IMR-90 (cell line): ENCODE measurements around the gene NDFIP2. TPM values are rescaled to one million over a fixed set of nuclear protein-coding genes. Genes with fewer than 3 reads are reported as not detected.

ENCODE experiments used
- ATAC-seq: fragments of 200-7000 bp; cut with Tn5 transposase; 2 replicates; pipeline ENCODE4 v1.9.1; 2020; ENCODE audit warnings: low read depth, mild to moderate bottlenecking, moderate library complexity
- BruUV-seq: library from RNA; stranded (reverse); fragments of 400-500 nt; replicated peaks from 2 replicates; lab custom pipeline; 2021; lab: Mats Ljungman, UMichigan
- CTCF ChIA-PET: fragments of 300-600 bp; formaldehyde crosslinking; extraction: SDS; loops from one replicate; lab custom pipeline; 2021; ENCODE audit warnings: antibody characterized with exemption; lab: Yijun Ruan, JAX
- POLR2A ChIA-PET: fragments of 300-600 bp; sonication (Branson Sonifier 250); formaldehyde crosslinking; loops from one replicate; lab custom pipeline; 2022; ENCODE audit warnings: antibody characterized with exemption; ENCODE audit not compliant: unreplicated experiment; lab: Charles Lee
- DNase-seq: peaks from one replicate; pipeline ENCODE4 v3.0.0; 2013
- H2AFZ ChIP-seq: replicated peaks from 2 replicates; pipeline ENCODE3; 2013; ENCODE audit warnings: low read length, mild to moderate bottlenecking; ENCODE audit not compliant: poor library complexity
- H2AK5ac ChIP-seq: 2 replicates; pipeline ENCODE4 v1.6.1; 2013; ENCODE audit warnings: low read depth, low read length, inconsistent platforms
- H2AK9ac ChIP-seq: replicated peaks from 2 replicates; pipeline ENCODE3; 2013; ENCODE audit warnings: mild to moderate bottlenecking, low read depth, low read length, moderate library complexity; ENCODE audit not compliant: poor library complexity
- H2BK120ac ChIP-seq: 2 replicates; pipeline ENCODE4 v1.6.1; 2013; ENCODE audit warnings: low read depth, low read length, inconsistent platforms
- H2BK15ac ChIP-seq: 3 replicates; pipeline ENCODE4 v1.6.1; 2013; ENCODE audit warnings: low read depth, low read length, inconsistent platforms
- H2BK20ac ChIP-seq: 2 replicates; pipeline ENCODE4 v1.6.1; 2013; ENCODE audit warnings: low read depth, mild to moderate bottlenecking, inconsistent platforms, low read length, moderate library complexity
- H2BK5ac ChIP-seq: 2 replicates; pipeline ENCODE4 v1.6.1; 2013; ENCODE audit warnings: mild to moderate bottlenecking, low read depth, low read length, inconsistent platforms; ENCODE audit not compliant: poor library complexity, severe bottlenecking
- H3K14ac ChIP-seq: replicated peaks from 2 replicates; pipeline ENCODE4 v1.6.1; 2013; ENCODE audit warnings: low read depth, low read length, inconsistent platforms
- H3K18ac ChIP-seq: 2 replicates; pipeline ENCODE4 v1.6.1; 2013; ENCODE audit warnings: low read depth, low read length, control low read depth
- H3K23ac ChIP-seq: 2 replicates; pipeline ENCODE4 v1.6.1; 2013; ENCODE audit warnings: low read depth, low read length, inconsistent platforms
- H3K27ac ChIP-seq: 2 replicates; pipeline ENCODE4 v1.5.1; 2013; ENCODE audit warnings: mild to moderate bottlenecking, control low read depth, low read length; ENCODE audit not compliant: insufficient read depth
- H3K27me3 ChIP-seq: 2 replicates; pipeline ENCODE4 v1.6.1; 2013; ENCODE audit warnings: low read length; ENCODE audit not compliant: control insufficient read depth, insufficient read depth
- H3K36me3 ChIP-seq: 2 replicates; pipeline ENCODE4 v1.6.1; 2013; ENCODE audit warnings: low read length, mixed read lengths; ENCODE audit not compliant: control insufficient read depth, insufficient read depth
- H3K4ac ChIP-seq: 2 replicates; pipeline ENCODE4 v1.6.1; 2013; ENCODE audit warnings: low read depth, low read length, inconsistent platforms
- H3K4me1 ChIP-seq: 2 replicates; pipeline ENCODE4 v1.6.1; 2013; ENCODE audit warnings: low read length, mixed read lengths; ENCODE audit not compliant: control insufficient read depth, insufficient read depth
- H3K4me2 ChIP-seq: 2 replicates; pipeline ENCODE4 v1.6.1; 2013; ENCODE audit warnings: low read depth, mild to moderate bottlenecking, control low read depth, low read length, moderate library complexity
- H3K4me3 ChIP-seq: 2 replicates; pipeline ENCODE4 v1.5.1; 2013; ENCODE audit warnings: low read depth, mild to moderate bottlenecking, control low read depth, low read length, moderate library complexity; ENCODE audit not compliant: insufficient read depth
- H3K56ac ChIP-seq: 2 replicates; pipeline ENCODE4 v1.6.1; 2013; ENCODE audit warnings: low read length, inconsistent platforms; ENCODE audit not compliant: insufficient read depth; ENCODE audit errors: extremely low read depth
- H3K79me1 ChIP-seq, 2 experiments: 2 replicates each; pipeline ENCODE4 v1.6.1; 2013; ENCODE audit warnings: low read length in 2 of 2, inconsistent platforms in 1 of 2, low read depth in 1 of 2
- H3K9ac ChIP-seq: 2 replicates; pipeline ENCODE4 v1.6.1; 2013; ENCODE audit warnings: low read depth, low read length, control low read depth
- H3K9me1 ChIP-seq: 2 replicates; pipeline ENCODE4 v1.6.1; 2013; ENCODE audit warnings: low read length, inconsistent platforms; ENCODE audit not compliant: insufficient read depth
- H3K9me3 ChIP-seq: 2 replicates; pipeline ENCODE4 v1.6.1; 2013; ENCODE audit warnings: low read length; ENCODE audit not compliant: control insufficient read depth, insufficient read depth
- H4K20me1 ChIP-seq: 2 replicates; pipeline ENCODE4 v1.6.1; 2013; ENCODE audit warnings: low read length, inconsistent platforms; ENCODE audit not compliant: insufficient read depth
- H4K5ac ChIP-seq: 2 replicates; pipeline ENCODE4 v1.6.1; 2013; ENCODE audit warnings: mild to moderate bottlenecking, low read depth, low read length, control low read depth
- H4K8ac ChIP-seq, 2 experiments: 2 replicates each; pipeline ENCODE4 v1.6.1; 2013; ENCODE audit warnings: low read depth in 2 of 2, low read length in 2 of 2, control low read depth in 1 of 2, inconsistent platforms in 1 of 2
- H4K91ac ChIP-seq: 2 replicates; pipeline ENCODE4 v1.6.1; 2013; ENCODE audit warnings: low read depth, low read length, inconsistent platforms; ENCODE audit not compliant: insufficient read depth
- CEBPB ChIP-seq: IDR thresholded peaks from 2 replicates; pipeline ENCODE4 v1.6.1; 2012; ENCODE audit warnings: low read depth, low read length, improper control_type of control experiment
- CHD1 ChIP-seq: IDR thresholded peaks from 2 replicates; pipeline ENCODE4 v1.6.1; 2012; ENCODE audit warnings: low read depth, low read length, improper control_type of control experiment
- FOS ChIP-seq: fragments of 150-350 bp; IDR thresholded peaks from 2 replicates; pipeline ENCODE4 v1.6.1; 2016; ENCODE audit warnings: low read depth, low read length
- MAFK ChIP-seq: IDR thresholded peaks from 2 replicates; pipeline ENCODE4 v1.6.1; 2012; ENCODE audit warnings: low read depth, low read length, improper control_type of control experiment
- MAZ ChIP-seq: IDR thresholded peaks from 2 replicates; pipeline ENCODE4 v1.6.1; 2012; ENCODE audit warnings: low read depth, mild to moderate bottlenecking, low read length, improper control_type of control experiment, moderate library complexity, borderline replicate concordance
- MXI1 ChIP-seq: IDR thresholded peaks from 2 replicates; pipeline ENCODE4 v1.6.1; 2012; ENCODE audit warnings: low read depth, mild to moderate bottlenecking, low read length, moderate library complexity, borderline replicate concordance
- NFE2L2 ChIP-seq: fragments of 150-350 bp; IDR thresholded peaks from 2 replicates; pipeline ENCODE4 v1.6.1; 2016; ENCODE audit warnings: low read depth, mild to moderate bottlenecking, low read length
- POLR2A ChIP-seq: IDR thresholded peaks from 2 replicates; pipeline ENCODE4 v1.6.1; 2012; ENCODE audit warnings: mild to moderate bottlenecking, low read depth, low read length
- RAD21 ChIP-seq: IDR thresholded peaks from 2 replicates; pipeline ENCODE4 v1.6.1; 2012; ENCODE audit warnings: low read length, improper control_type of control experiment
- RCOR1 ChIP-seq: IDR thresholded peaks from 2 replicates; pipeline ENCODE4 v1.6.1; 2012; ENCODE audit warnings: mild to moderate bottlenecking, low read length, improper control_type of control experiment; ENCODE audit not compliant: insufficient replicate concordance
- RFX5 ChIP-seq: IDR thresholded peaks from 2 replicates; pipeline ENCODE4 v1.8.0; 2012; ENCODE audit warnings: low read depth, mild to moderate bottlenecking, low read length, moderate library complexity
- WGBS, 2 experiments: methylation state at CpG; one replicate each; pipeline versions ENCODE4 v1.1.5 to v1.1.7; 2013; ENCODE audit warnings: missing lambda C conversion rate in 2 of 2; ENCODE audit not compliant: insufficient read length in 1 of 2; ENCODE audit errors: extremely low coverage in 2 of 2; 5-methylcytosine and 5-hydroxymethylcytosine counted together
- dilution Hi-C: fragments of 300-500 bp; cut with HindIII; formaldehyde crosslinking; loops from one replicate; pipeline ENCODE4 v1.14.3; 2018; ENCODE audit warnings: low sequenced_read_pairs; ENCODE audit not compliant: unreplicated experiment
- in situ Hi-C: fragments of 300-500 bp; cut with MboI; formaldehyde crosslinking; loops from 3 replicates; pipeline ENCODE4 v1.14.3; 2019; ENCODE audit warnings: low sequenced_read_pairs, inconsistent platforms, mixed read lengths
- intact Hi-C: fragments of 100-400 bp; cut with micrococcal nuclease; formaldehyde crosslinking; loops from 2 replicates; pipeline ENCODE4 v1.10.0; 2022
- polyA plus RNA-seq, 3 experiments: library from polyadenylated mRNA; depleted of rRNA; stranded (reverse); fragments of >200 nt; gene quantifications; 2 replicates each; pipeline ENCODE4 v1.2.3, GENCODE V29; 2012; ENCODE audit warnings: low replicate concordance in 1 of 3
- total RNA-seq: library from RNA; depleted of rRNA; stranded (reverse); fragments of >200 nt; gene quantifications from 2 replicates; pipeline ENCODE4 v1.2.3, GENCODE V29; 2012
- TF ChIP-seq, protein P1 (sequence below): conservative IDR thresholded peaks from 2 replicates; pipeline ENCODE4 v1.5.1; 2012; ENCODE audit warnings: mild to moderate bottlenecking, low read depth, low read length, improper control_type of control experiment
- TF ChIP-seq, protein P2 (sequence below): fragments of 150-350 bp; IDR thresholded peaks from 2 replicates; pipeline ENCODE4 v1.6.1; 2016; ENCODE audit warnings: low read depth, mild to moderate bottlenecking, low read length, moderate library complexity, borderline replicate concordance
- TF ChIP-seq, protein P3 (sequence below): fragments of 150-350 bp; IDR thresholded peaks from 2 replicates; pipeline ENCODE4 v1.6.1; 2017; ENCODE audit warnings: mild to moderate bottlenecking, antibody characterized with exemption, low read length, low read depth

NDFIP2 gene
- total and polyA plus RNA-seq, 2 of the 4 experiments (the other 2 are of a cell fraction), result 23.8 to 25.8 TPM

DNA sequence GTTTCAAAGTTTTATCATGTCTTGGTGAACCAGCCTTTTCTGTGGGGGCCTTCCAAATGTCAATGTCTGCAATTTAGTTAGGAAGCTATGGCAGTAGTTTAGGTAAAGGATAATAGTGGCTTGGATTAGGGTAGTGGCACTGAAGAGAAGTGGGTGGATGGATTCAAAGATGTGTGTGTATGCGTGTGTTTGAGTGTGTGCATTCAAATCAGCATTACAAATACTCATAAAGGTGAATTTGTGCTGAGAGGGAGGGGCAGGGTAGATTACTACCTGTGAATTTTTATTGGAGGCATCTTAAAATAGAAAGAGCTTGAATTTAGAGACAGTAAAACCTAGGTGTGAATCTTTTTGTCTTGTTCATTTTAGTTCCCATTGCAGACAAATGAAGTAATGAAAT, 16.9 kb downstream of the NDFIP2 start:
- dilution Hi-C loops (no loop called here), in situ Hi-C loops (no loop called here), intact Hi-C loops (no loop called here)
- no peak overlapping the region for H2AFZ ChIP-seq
- CTCF ChIA-PET, result interaction anchor here (0.6 kb wide), 1 partner anchor 1261 kb away, joined by 3 read pairs; no protein-coding TSS in a partner anchor
- no peak overlapping the region for H4K91ac ChIP-seq
- no peak overlapping the region for H3K27ac ChIP-seq
- no peak overlapping the region for H3K18ac ChIP-seq
- no peak overlapping the region for H3K4ac ChIP-seq
- WGBS, 2 experiments, result no CpG with 5 or more reads among the region's 1 CpG
- TF ChIP-seq, protein P1, sequence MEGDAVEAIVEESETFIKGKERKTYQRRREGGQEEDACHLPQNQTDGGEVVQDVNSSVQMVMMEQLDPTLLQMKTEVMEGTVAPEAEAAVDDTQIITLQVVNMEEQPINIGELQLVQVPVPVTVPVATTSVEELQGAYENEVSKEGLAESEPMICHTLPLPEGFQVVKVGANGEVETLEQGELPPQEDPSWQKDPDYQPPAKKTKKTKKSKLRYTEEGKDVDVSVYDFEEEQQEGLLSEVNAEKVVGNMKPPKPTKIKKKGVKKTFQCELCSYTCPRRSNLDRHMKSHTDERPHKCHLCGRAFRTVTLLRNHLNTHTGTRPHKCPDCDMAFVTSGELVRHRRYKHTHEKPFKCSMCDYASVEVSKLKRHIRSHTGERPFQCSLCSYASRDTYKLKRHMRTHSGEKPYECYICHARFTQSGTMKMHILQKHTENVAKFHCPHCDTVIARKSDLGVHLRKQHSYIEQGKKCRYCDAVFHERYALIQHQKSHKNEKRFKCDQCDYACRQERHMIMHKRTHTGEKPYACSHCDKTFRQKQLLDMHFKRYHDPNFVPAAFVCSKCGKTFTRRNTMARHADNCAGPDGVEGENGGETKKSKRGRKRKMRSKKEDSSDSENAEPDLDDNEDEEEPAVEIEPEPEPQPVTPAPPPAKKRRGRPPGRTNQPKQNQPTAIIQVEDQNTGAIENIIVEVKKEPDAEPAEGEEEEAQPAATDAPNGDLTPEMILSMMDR, result no peak
- TF ChIP-seq CHD1 (no peak), RFX5 (no peak), POLR2A (no peak), RCOR1 (no peak), MAFK (no peak), RAD21 (no peak), NFE2L2 (no peak), MXI1 (no peak), CEBPB (no peak), FOS (no peak), MAZ (no peak)
- TF ChIP-seq, protein P2, sequence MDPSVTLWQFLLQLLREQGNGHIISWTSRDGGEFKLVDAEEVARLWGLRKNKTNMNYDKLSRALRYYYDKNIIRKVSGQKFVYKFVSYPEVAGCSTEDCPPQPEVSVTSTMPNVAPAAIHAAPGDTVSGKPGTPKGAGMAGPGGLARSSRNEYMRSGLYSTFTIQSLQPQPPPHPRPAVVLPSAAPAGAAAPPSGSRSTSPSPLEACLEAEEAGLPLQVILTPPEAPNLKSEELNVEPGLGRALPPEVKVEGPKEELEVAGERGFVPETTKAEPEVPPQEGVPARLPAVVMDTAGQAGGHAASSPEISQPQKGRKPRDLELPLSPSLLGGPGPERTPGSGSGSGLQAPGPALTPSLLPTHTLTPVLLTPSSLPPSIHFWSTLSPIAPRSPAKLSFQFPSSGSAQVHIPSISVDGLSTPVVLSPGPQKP, result no peak
- TF ChIP-seq, protein P3, sequence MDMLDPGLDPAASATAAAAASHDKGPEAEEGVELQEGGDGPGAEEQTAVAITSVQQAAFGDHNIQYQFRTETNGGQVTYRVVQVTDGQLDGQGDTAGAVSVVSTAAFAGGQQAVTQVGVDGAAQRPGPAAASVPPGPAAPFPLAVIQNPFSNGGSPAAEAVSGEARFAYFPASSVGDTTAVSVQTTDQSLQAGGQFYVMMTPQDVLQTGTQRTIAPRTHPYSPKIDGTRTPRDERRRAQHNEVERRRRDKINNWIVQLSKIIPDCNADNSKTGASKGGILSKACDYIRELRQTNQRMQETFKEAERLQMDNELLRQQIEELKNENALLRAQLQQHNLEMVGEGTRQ, result no peak
- no peak overlapping the region for H2BK5ac ChIP-seq
- H3K9me3 ChIP-seq, result no peaks in the 10 kb centered on the region
- no peak overlapping the region for H2AK9ac ChIP-seq
- no peak overlapping the region for H3K23ac ChIP-seq
- no peak overlapping the region for H4K5ac ChIP-seq
- no peak overlapping the region for H2AK5ac ChIP-seq
- ATAC-seq, result no peak
- H3K79me1 ChIP-seq, result peaks cover 18 to 33% of the 10 kb centered on the region in 2 experiments; a peak in 3 of 4 replicates
- H3K56ac ChIP-seq, result no peak overlapping the region
- no peak overlapping the region for H3K4me3 ChIP-seq
- no peaks in the 10 kb centered on the region for H3K27me3 ChIP-seq
- H4K8ac ChIP-seq, result no peak overlapping the region
- H3K9ac ChIP-seq, result no peak overlapping the region
- no peaks in the 10 kb centered on the region for H3K36me3 ChIP-seq
- no peak overlapping the region for H2BK15ac ChIP-seq
- H2BK120ac ChIP-seq, result no peak overlapping the region
- POLR2A ChIA-PET, result no interaction called here
- H3K9me1 ChIP-seq, result no peaks in the 10 kb centered on the region
- no peak overlapping the region for H3K4me2 ChIP-seq
- no peak overlapping the region for H2BK20ac ChIP-seq
- no TSS peak for BruUV-seq
- DNase-seq, result no peak
- peaks cover 8% of the 10 kb centered on the region; the same call in 1 of the 2 replicates for H4K20me1 ChIP-seq
- H3K14ac ChIP-seq, result no peak overlapping the region
- no peaks in the 10 kb centered on the region; the same call in 1 of the 2 replicates for H3K4me1 ChIP-seq
